IMR-90 (cell line): ENCODE results near the gene CAPN10.

Experiments
- MAFK ChIP-seq: IDR thresholded peaks from 2 replicates; pipeline ENCODE4 v1.6.1; 2012; ENCODE audit warnings: low read depth, low read length, improper control_type of control experiment
- POLR2A ChIP-seq: IDR thresholded peaks from 2 replicates; pipeline ENCODE4 v1.6.1; 2012; ENCODE audit warnings: mild to moderate bottlenecking, low read depth, low read length
- TF ChIP-seq, protein P1 (sequence below): conservative IDR thresholded peaks from 2 replicates; pipeline ENCODE4 v1.5.1; 2012; ENCODE audit warnings: mild to moderate bottlenecking, low read depth, low read length, improper control_type of control experiment

DNA sequence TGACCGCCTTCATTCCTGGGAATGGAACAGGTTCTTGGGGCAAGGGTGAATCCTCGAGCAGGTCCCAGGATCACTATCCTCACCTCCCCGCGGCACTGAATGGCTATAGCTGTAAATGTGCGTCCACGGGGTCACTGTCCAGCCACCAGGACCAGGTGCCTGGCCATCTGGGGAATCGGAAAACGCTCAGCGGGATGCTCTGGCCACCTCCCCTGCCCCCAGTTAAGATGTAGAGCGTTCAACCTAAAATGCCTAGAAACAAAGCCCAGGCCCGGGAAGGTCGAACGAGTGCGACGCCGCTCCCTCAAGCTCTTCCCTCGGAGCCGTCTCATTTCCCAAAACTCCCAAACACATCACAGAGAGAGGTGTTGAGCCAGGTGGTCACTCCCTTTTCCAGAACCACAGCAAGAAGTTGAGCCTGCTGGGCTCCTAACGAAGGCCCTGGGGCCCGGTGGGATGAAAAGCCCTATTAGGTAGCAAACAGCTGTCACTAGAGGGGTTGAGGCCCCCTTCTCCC is 795 bp upstream of the CAPN10 start:
- TF ChIP-seq, protein P1, sequence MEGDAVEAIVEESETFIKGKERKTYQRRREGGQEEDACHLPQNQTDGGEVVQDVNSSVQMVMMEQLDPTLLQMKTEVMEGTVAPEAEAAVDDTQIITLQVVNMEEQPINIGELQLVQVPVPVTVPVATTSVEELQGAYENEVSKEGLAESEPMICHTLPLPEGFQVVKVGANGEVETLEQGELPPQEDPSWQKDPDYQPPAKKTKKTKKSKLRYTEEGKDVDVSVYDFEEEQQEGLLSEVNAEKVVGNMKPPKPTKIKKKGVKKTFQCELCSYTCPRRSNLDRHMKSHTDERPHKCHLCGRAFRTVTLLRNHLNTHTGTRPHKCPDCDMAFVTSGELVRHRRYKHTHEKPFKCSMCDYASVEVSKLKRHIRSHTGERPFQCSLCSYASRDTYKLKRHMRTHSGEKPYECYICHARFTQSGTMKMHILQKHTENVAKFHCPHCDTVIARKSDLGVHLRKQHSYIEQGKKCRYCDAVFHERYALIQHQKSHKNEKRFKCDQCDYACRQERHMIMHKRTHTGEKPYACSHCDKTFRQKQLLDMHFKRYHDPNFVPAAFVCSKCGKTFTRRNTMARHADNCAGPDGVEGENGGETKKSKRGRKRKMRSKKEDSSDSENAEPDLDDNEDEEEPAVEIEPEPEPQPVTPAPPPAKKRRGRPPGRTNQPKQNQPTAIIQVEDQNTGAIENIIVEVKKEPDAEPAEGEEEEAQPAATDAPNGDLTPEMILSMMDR, result no peak
- TF ChIP-seq POLR2A (no peak), MAFK (no peak)
